Measurements from ENCODE around the gene FLAD1.

DNA sequence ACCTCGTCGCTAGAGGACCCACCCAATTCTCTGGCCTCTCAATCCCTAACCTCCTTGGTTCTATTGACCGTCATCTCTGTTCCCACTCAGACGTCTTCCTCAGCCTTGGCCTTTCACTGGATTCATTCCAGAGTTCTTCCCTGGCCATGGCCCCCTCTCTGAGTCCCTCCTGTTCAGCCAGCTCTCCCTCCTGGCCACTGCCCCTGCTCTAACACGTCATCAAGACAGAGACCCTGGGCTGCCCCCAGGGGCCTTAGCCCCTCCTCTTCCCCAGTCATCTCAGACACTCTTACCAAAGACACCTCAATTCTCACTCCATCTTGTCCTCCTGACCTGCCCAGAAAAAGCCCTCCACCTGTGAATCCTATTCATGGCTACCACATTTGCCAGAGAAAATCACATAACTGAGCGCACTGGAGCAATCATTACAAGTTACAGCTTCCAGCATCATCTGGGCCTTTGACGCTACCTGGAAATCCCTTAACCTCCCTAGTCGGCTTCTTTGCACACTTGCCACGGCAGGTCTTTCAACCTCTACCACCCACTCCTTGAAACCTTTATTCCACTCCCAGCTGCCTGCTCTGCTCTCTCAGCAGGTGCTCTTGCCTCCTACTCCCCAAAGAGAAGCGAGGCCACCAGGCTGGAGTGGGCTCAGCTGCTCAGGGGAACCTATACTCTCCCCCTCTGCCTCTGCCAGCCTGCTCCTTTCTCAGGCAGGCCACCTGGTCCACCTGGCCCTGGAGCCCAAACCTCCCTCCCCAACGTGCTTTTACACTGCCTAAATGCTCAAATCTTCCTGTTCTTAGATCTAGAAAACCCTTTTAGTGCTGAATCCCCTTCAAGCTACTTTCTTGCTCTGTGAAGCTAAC, 36.5 kb downstream of the FLAD1 start:
- TF ChIP-seq CTCF (conservative IDR thresholded peaks at IDR 0.05 in 1 of 2, IDR thresholded peaks at IDR 0.05 in 1 of 2; ENCODE audit: low read depth in 1 of 2, low read length in 2 of 2), result no peak
- no peak for TF ChIP-seq EZH2 (IDR thresholded peaks at IDR 0.05; ENCODE audit: low read length, missing control alignments)

Data from fibroblast of lung (primary cell).